Epithelial cell of esophagus (primary cell): Measurements from ENCODE around the gene WSCD2.

ENCODE experiments used
- DNase-seq: peaks from one replicate; pipeline ENCODE4 v3.0.0; 2010; ENCODE audit warnings: low read depth
- H3K4me3 ChIP-seq: 2 replicates; pipeline ENCODE4 v1.5.1; 2011; ENCODE audit warnings: mild to moderate bottlenecking, low read length, control low read depth
- TF ChIP-seq, protein P1 (sequence below): IDR thresholded peaks from 2 replicates; pipeline ENCODE4 v1.5.1; 2011; ENCODE audit warnings: low read depth, mild to moderate bottlenecking, low read length, control low read depth, inconsistent platforms; ENCODE audit not compliant: insufficient read depth; ENCODE audit errors: missing control alignments

WSCD2 gene

GRCh38 chr12:108174641-108175040 lies 45.6 kb downstream of the WSCD2 start:
- DNase-seq, result no peak
- H3K4me3 ChIP-seq, result no peak overlapping the region

DNA sequence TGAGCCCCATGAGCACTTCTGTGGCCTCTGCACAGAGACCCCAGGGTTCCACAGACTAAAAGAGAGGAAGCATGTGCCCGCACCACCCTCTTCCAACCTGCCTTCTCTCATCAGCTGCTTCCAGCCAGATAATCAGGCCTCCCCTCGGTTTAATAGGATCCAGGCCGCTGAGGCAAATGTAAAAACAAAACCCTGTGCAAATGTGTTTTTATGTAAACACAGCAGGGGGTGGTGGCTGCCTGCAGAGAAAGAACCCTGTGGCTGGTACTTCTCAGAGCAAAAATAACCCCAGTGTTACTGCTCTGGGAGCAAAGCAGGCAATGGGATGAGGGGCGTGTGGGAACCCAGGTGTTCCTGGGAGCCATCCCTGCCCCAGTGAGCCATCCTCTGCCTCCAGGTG lies 46.2 kb downstream of the WSCD2 start:
- no peak for DNase-seq
- TF ChIP-seq, protein P1, sequence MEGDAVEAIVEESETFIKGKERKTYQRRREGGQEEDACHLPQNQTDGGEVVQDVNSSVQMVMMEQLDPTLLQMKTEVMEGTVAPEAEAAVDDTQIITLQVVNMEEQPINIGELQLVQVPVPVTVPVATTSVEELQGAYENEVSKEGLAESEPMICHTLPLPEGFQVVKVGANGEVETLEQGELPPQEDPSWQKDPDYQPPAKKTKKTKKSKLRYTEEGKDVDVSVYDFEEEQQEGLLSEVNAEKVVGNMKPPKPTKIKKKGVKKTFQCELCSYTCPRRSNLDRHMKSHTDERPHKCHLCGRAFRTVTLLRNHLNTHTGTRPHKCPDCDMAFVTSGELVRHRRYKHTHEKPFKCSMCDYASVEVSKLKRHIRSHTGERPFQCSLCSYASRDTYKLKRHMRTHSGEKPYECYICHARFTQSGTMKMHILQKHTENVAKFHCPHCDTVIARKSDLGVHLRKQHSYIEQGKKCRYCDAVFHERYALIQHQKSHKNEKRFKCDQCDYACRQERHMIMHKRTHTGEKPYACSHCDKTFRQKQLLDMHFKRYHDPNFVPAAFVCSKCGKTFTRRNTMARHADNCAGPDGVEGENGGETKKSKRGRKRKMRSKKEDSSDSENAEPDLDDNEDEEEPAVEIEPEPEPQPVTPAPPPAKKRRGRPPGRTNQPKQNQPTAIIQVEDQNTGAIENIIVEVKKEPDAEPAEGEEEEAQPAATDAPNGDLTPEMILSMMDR, result no peak
- H3K4me3 ChIP-seq, result no peak overlapping the region

More at GRCh38 chr12:108174641-108175040, 45.6 kb downstream of the WSCD2 start:
- TF ChIP-seq, protein P1, result no peak

DNA sequence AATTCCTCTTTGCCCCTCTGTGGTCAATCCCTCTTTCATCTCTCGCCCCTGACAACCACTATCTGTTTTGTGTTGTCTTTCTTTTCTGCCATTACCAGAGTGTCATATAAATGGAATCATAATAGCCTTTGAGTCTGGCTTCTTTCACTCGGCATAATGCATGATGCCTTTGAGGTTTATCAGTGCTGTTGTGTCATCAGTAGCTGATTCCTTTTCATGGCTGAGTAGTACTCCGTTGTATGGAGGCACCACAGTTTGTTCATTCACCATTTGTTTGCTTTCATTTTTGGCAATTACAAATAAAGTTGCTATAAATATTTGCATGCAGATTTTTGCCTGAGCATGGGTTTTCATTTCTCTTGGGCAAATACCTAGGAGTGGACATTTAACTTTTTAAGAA lies 47.2 kb downstream of the WSCD2 start:
- no peak overlapping the region for H3K4me3 ChIP-seq
- TF ChIP-seq, protein P1, result no peak
- DNase-seq, result no peak

GRCh38 chr12:108177131-108177530 lies 48.0 kb downstream of the WSCD2 start:
- TF ChIP-seq, protein P1, result no peak
- H3K4me3 ChIP-seq, result no peak overlapping the region
- no peak for DNase-seq

DNA sequence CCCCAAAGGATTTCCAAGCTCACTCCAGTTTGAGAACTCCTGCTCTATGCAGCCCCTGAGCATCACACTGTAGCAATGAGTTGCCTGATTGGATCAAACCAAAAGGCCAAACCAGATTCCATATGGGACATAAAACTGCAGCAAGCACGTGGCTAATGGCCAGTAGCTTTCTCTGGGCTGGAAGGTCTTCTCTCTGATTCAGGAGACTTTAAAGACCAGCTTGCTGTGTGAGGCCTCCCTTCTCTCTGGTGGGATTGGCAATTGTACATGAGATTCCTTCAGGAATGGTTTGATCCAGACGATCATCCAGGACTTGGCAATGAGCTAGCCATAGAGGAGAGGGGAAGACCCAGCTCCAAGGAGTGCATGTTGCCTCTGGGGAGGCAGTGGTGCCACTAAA lies 50.2 kb downstream of the WSCD2 start:
- H3K4me3 ChIP-seq, result no peak overlapping the region
- TF ChIP-seq, protein P1, result no peak
- no peak for DNase-seq

DNA sequence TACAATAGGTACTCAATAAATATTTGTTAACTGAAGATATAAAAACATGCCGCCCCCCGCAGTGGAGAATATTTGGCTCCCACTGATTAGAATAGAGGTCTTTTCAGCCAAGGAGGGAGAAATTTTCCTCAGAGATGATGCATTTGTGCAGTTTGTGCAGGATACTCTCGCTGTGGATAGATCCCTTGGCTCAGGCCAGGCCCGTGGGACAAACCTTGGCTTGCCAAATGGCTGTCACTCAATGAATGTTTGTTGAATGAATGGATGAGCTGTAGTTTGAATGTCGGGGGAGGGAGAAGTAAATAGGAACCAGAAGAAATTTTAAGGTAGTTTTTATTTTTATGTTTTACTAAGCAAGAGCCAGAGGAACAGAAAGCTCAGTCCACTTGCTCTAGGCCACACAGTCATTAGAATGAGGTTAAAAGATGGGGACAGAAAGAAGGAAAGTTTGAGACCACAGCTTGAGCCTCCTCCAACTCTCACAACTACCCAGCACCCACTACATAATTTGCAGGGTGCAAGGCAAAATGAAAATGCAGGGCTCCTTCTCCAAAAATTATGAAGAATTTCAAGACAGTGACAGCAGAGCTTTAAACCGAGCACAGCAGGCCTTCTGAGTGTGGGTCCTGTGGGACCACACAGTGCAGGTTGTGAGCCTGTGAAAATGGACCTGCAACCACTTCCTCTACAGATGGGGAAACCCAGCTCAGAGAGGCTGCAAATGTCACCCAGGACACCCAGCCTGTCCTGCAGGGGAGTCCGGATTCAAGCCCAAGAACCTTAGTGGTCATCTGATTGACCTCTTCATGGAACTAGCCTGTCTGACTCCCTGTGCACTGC lies 51.4 kb downstream of the WSCD2 start:
- H3K4me3 ChIP-seq, result no peak overlapping the region
- no peak for DNase-seq
- TF ChIP-seq, protein P1, result no peak

DNA sequence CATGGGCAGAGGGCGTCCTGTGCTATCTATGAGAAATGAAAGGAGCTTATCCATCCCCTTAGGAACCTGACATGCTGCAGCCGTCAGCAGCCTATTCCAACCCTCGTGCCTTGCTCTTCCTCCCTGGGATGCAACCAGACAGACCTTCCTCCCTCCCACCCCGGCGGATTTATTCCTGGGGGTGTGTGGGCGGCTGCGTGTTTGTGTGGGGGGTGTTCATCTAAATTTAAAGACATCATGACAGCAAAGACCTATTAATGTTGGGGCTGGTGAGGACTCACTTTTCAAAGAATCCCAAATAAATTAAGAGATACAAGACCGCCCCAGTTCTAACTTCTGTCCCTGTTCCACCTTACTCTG lies 52.0 kb downstream of the WSCD2 start:
- no peak overlapping the region for H3K4me3 ChIP-seq
- DNase-seq, result no peak
- TF ChIP-seq, protein P1, result no peak
